ENCODE measurements around the gene CPLX1.
"Not testable (repeated sequence)": the region's sequence is repeated elsewhere in the genome, so short reads cannot be mapped to it uniquely, and the experiment has no call there.

Gene CPLX1

DNA sequence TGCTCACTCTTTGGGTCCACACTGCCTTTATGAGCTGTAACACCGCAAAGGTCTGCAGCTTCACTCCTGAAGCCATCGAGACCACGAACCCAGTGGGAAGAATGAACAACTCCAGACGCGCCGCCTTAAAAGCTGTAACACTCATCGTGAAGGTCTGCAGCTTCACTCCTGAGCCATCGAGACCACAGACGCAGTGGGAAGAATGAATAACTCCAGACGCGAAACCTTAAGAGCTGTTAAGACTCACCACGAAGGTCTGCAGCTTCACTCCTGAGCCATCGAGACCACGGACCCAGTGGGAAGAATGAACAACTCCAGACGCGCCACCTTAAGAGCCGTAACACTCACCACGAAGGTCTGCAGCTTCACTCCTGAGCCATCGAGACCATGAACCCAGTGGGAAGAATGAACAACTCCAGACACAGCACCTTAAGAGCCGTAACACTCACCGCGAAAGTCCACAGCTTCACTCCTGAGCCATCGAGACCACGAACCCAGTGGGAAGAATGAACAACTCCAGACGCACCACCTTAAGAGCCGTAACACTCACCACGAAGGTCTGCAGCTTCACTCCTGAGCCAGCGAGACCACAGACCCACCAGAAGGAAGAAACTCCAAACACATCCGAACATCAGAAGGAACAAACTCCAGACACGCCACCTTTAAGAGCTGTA lies 51.4 kb downstream of the CPLX1 start:
- DNase-seq = not testable (repeated sequence)

DNA sequence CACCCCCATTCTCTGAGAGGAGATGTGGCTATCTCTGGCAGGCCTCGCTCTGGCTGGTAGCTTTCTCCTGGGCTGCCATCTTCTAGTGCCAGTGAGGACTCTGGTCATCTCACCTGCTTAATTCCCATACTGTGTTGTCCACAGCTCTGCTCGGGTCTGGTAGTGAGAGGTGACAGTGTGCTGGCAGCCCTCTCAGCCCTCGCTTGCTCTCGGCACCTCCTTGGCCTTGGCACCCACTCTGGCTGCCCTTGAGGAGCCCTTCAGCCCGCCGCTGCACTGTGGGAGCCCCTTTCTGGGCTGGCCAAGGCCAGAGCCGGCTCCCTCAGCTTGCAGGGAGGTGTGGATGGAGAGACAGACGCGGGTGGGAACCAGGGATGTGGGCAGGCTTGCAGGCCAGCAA lies 52.7 kb downstream of the CPLX1 start:
- DNase-seq = no peak

DNA sequence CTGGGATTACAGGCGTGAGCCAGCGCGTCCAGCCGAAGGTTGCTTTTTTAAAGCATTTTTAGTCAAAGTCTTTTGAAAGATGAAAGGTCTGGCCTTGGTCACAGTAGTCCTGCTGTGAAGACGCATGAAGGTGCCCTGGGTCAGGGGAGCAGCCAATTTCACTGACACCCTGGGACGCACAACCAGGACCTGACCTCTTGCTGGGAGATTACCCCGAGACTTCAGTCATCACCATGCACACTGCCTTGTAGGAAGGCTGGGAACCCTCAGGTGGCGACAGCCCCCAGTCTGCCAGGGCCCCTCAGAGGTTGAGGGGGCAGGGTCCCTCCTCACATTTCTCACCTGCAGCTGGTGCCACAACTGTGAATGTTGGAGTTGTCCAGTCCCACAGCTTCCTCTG lies 53.2 kb downstream of the CPLX1 start:
- DNase-seq = no peak

DNA sequence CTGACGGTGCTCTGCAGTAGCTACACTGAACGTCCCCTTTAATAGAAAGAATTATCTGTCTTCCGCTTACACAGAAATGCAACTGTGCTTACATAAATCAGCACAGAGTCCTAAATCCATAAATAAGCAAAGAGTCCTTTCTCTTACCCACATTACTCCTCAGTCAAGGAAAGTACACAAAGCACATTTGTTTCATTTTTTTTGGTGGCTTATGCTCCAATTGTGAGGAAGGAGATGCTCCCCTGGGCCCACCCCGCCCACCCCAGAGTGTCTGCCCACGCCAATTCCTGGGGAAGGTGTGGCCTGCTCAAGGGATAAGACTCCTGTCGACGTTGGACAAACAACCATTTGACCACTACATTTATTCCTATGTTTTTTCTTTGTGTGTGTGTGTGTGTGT lies 53.8 kb downstream of the CPLX1 start:
- DNase-seq = no peak

DNA sequence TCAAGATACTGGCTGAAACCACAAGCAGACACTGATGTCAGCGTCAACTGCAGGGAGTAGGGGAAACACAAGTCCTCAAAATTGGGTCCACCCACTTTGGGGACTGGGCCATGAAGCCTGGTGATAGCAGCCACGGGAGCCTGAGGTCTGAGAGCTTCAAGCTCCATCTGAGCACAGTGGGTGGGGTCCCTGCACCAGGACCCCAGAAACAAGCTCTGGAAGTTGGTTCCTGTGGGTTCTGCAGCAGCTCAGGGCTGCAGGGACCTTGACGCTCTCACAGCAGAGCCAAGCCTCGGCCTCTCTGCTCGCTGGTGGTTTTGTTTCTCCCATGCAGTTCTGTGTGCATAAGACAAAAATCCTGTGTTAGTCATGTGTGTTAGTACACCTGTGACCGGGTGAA lies 54.5 kb downstream of the CPLX1 start:
- DNase-seq = no peak

GRCh38 chr4:770022-770421 lies 55.9 kb downstream of the CPLX1 start:
- DNase-seq = no peak

DNA sequence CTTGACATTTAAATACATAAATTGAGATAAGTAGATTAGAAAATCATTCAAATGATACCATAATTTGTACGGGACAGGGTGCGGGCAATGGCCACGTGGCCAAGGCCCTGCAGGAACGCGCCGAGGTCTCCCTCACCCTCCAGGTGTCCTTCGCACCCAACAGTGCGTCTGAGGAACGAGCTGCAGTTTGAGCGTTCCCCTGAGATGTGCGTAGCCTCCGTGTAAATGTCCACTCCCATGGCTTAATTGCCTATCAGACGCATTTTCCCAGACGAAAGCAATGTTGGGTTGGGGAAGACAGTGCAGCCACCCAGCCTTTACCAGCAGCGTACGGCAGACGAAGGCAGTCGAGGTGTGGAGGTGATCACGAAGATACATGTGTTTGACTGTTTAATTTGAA lies 56.4 kb downstream of the CPLX1 start:
- no peak for DNase-seq

GRCh38 chr4:768995-769394 lies 56.9 kb downstream of the CPLX1 start:
- no peak for DNase-seq

- no peak for DNase-seq
Observed at GRCh38 chr4:768076-768475, 57.9 kb downstream of the CPLX1 start.

- DNase-seq = no peak
Observed at GRCh38 chr4:766559-767283, 59.2 kb downstream of the CPLX1 start.

GRCh38 chr4:766152-766515 lies 59.8 kb downstream of the CPLX1 start:
- DNase-seq = no peak

- no peak for DNase-seq
Observed at GRCh38 chr4:764405-765169, 61.3 kb downstream of the CPLX1 start.

- no peak for DNase-seq
Observed at GRCh38 chr4:763922-764321, 62.0 kb downstream of the CPLX1 start.

- no peak for DNase-seq
Observed at GRCh38 chr4:763191-763810, 62.6 kb downstream of the CPLX1 start.

- DNase-seq = no peak
Observed at GRCh38 chr4:762211-763190, 63.4 kb downstream of the CPLX1 start.

DNA sequence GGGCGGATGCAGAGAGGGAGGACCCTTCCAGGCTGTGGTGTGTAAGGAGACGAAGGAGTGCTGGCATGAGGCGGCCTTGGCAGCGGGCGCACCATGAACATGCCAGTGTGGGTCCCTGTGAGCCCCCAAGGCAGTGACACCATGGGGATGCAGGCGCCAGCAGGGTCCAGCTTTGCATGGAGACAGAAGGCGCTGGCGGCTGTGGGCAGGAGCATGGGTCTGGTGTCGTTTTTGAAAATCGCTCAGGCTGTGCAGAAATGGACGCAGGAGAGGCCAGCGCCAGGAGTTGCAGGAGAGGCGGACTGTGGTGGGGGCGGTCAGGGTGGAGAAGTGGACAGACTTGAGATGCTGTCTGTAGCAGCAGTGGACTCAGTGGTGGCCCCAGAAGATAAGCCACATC lies 64.2 kb downstream of the CPLX1 start:
- no peak for DNase-seq

GRCh38 chr4:761086-761485 lies 64.8 kb downstream of the CPLX1 start:
- no peak for DNase-seq

GRCh38 chr4:760616-761015 lies 65.3 kb downstream of the CPLX1 start:
- no peak for DNase-seq

GRCh38 chr4:759810-760209 lies 66.1 kb downstream of the CPLX1 start:
- DNase-seq = not testable (repeated sequence)

- no peak for DNase-seq
Observed at GRCh38 chr4:757111-757510, 68.8 kb downstream of the CPLX1 start.

- no peak for DNase-seq
Observed at GRCh38 chr4:754221-755120, 71.5 kb downstream of the CPLX1 start.

Measured in GOT3 (cell line).